Tibial nerve (tissue), 4 donors: ENCODE measurements around the gene FRMPD1. TPM values are rescaled to one million over a fixed set of nuclear protein-coding genes. Genes with fewer than 3 reads are reported as not detected.

Experiments
- DNase-seq, 2 donors: peaks; one replicate each; pipeline ENCODE4 v3.0.0-alpha.2; 2019; ENCODE audit warnings: low spot score in 2 of 2
- H3K27ac ChIP-seq, 4 donors: fragments of 200-600 bp; sonication (generic) in 3 of 4; one replicate each; pipeline ENCODE4 v1.5.1; 2017 to 2019; ENCODE audit warnings: mild to moderate bottlenecking in 1 of 4
- H3K27me3 ChIP-seq, 2 donors: fragments of 200-600 bp; sonication (generic) in 1 of 2; one replicate each; pipeline versions ENCODE4 v1.5.1 to v1.6.0; 2017 to 2019
- H3K36me3 ChIP-seq, 3 donors: fragments of 200-600 bp; sonication (generic); one replicate each; pipeline ENCODE4 v1.5.1; 2018 to 2019
- H3K4me1 ChIP-seq, 4 donors: fragments of 200-600 bp; sonication (generic) in 3 of 4; one replicate each; pipeline ENCODE4 v1.5.1; 2017 to 2019
- H3K4me3 ChIP-seq, 4 donors: fragments of 200-600 bp; sonication (generic) in 3 of 4; one replicate each; pipeline ENCODE4 v1.5.1; 2017 to 2019; ENCODE audit warnings: mild to moderate bottlenecking in 1 of 4, moderate library complexity in 1 of 4
- H3K9me3 ChIP-seq, 4 donors: fragments of 200-600 bp; sonication (generic) in 3 of 4; one replicate each; pipeline ENCODE4 v1.5.1; 2017 to 2019
- EP300 ChIP-seq, 2 donors: sonication (generic); formaldehyde crosslinking; IDR thresholded peaks; one replicate each; pipeline ENCODE4 v1.6.1; 2017; ENCODE audit warnings: antibody characterized with exemption in 2 of 2, mild to moderate bottlenecking in 1 of 2
- POLR2A ChIP-seq, 2 donors: fragments of 450-650 bp; IDR thresholded peaks; one replicate each; pipeline ENCODE4 v1.6.1; 2017; ENCODE audit warnings: antibody characterized with exemption in 2 of 2, mild to moderate bottlenecking in 2 of 2, moderate library complexity in 2 of 2
- WGBS, 2 donors: methylation state at CpG; one replicate each; pipeline ENCODE4 v1.1.5; 2018; 5-methylcytosine and 5-hydroxymethylcytosine counted together
- total RNA-seq, 4 donors: library from RNA; depleted of rRNA; stranded (reverse); fragments of >200 nt; gene quantifications; one replicate each; pipeline ENCODE4 v1.1.0, GENCODE V29; 2016
- TF ChIP-seq, protein P1 (sequence below), 5 experiments: fragments of 200-600 bp in 3 of 5; fragments of 450-650 bp in 2 of 5; sonication (generic) in 3 of 5; IDR thresholded peaks; one replicate each; pipeline ENCODE4 v1.5.1; 2016 to 2019; ENCODE audit warnings: antibody characterized with exemption in 5 of 5, mild to moderate bottlenecking in 3 of 5, moderate library complexity in 2 of 5

The FRMPD1 gene
- total RNA-seq, 4 donors from 2014 or later = 0.30 to 1.6 (median 0.42) TPM; not detected in 1

DNA sequence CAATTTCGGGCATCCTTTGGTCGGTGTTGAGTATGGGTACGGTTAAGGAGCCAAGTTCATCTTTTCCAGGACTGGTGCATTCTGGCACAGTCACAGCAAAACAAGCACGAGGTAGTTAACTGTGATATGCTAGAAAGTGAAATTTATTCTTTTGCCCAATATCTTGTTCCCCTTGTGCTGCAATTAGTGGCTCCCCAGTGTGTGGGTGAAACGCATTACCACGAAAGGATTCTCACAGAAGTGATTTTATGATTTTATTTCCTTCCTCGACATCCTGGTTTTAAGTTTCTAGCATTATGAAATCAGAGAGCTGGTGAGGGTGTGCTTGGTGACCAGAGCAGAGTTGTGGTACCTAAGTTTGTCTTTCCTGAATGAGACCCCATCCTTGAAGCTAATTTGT is 1.5 kb downstream of the FRMPD1 start:
- no peak overlapping the region for H3K27ac ChIP-seq
- H3K27me3 ChIP-seq = peaks cover 0 to 35% of the 10 kb centered on the region in 2 donors
- no peak overlapping the region for H3K4me3 ChIP-seq
- H3K36me3 ChIP-seq = no peaks in the 10 kb centered on the region
- no peaks in the 10 kb centered on the region for H3K9me3 ChIP-seq
- H3K4me1 ChIP-seq = peaks cover 0 to 16% (median 6%) of the 10 kb centered on the region in 4 donors
- TF ChIP-seq POLR2A (IDR thresholded peaks at IDR 0.05) = no peak
- TF ChIP-seq, protein P1, sequence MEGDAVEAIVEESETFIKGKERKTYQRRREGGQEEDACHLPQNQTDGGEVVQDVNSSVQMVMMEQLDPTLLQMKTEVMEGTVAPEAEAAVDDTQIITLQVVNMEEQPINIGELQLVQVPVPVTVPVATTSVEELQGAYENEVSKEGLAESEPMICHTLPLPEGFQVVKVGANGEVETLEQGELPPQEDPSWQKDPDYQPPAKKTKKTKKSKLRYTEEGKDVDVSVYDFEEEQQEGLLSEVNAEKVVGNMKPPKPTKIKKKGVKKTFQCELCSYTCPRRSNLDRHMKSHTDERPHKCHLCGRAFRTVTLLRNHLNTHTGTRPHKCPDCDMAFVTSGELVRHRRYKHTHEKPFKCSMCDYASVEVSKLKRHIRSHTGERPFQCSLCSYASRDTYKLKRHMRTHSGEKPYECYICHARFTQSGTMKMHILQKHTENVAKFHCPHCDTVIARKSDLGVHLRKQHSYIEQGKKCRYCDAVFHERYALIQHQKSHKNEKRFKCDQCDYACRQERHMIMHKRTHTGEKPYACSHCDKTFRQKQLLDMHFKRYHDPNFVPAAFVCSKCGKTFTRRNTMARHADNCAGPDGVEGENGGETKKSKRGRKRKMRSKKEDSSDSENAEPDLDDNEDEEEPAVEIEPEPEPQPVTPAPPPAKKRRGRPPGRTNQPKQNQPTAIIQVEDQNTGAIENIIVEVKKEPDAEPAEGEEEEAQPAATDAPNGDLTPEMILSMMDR (IDR thresholded peaks at IDR 0.05) = no peak
- no peak for TF ChIP-seq EP300 (IDR thresholded peaks at IDR 0.05)
- DNase-seq = no peak
- 72 to 78% methylated on average over 7 of the region's 7 CpGs for WGBS, 2 donors

DNA sequence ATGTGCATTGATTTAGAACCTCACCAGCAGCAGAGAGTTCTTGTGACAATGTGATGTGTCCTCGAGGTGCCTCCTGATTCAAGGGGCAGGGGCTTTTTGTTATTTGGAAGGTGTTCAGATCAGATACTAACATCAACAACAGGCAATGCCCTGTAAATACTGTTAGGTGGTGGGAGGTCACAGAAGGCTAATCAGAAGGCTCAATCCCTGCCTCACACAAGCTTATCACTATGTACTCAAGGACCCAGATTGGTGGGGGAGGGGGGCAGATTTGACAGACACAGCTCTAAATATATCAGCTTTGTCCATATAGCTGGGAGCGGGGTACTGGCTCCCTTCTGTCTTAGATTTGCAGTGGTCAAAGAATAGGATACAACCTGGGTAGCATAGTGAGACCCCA is 2.6 kb downstream of the FRMPD1 start:
- no peak overlapping the region for H3K4me3 ChIP-seq
- peaks cover 0 to 40% of the 10 kb centered on the region in 2 donors for H3K27me3 ChIP-seq
- no peaks in the 10 kb centered on the region for H3K9me3 ChIP-seq
- no peaks in the 10 kb centered on the region for H3K36me3 ChIP-seq
- no peak overlapping the region for H3K27ac ChIP-seq
- TF ChIP-seq, protein P1 (IDR thresholded peaks at IDR 0.05) = no peak
- TF ChIP-seq EP300 (IDR thresholded peaks at IDR 0.05) (no peak), POLR2A (IDR thresholded peaks at IDR 0.05) (no peak)
- no peak for DNase-seq
- H3K4me1 ChIP-seq = peaks cover 0 to 16% (median 6%) of the 10 kb centered on the region in 4 donors
- 85 to 91% methylated on average over 2 of the region's 2 CpGs for WGBS, 2 donors

DNA sequence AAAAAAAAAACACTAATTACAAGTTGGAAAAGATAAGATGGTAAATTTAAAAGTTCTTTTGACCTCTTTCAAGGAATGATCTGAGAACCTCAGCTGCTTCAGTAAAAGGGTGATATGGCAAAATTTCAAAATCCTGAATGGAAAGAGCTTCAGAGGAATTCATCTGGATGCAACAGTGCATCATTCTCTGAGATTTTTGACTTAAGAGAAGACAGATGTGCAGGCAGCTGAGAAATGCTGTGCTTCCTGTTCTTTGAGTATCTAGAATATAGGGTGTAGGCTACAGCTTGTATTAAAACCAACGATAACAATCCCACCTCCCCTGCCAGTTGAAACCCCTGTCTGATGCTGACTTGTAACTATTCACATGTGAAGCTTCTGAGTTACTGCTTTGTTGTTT is 6.2 kb downstream of the FRMPD1 start:
- WGBS, 2 donors = 26 to 45% methylated on average over 1 of the region's 1 CpG
- H3K4me3 ChIP-seq = no peak overlapping the region
- DNase-seq = no peak
- TF ChIP-seq POLR2A (IDR thresholded peaks at IDR 0.05) = no peak
- TF ChIP-seq, protein P1 (IDR thresholded peaks at IDR 0.05) = no peak
- no peak for TF ChIP-seq EP300 (IDR thresholded peaks at IDR 0.05)
- no peaks in the 10 kb centered on the region for H3K36me3 ChIP-seq
- H3K9me3 ChIP-seq = no peaks in the 10 kb centered on the region
- peaks cover 0 to 24% of the 10 kb centered on the region in 2 donors for H3K27me3 ChIP-seq
- no peaks in the 10 kb centered on the region for H3K4me1 ChIP-seq
- H3K27ac ChIP-seq = no peak overlapping the region

DNA sequence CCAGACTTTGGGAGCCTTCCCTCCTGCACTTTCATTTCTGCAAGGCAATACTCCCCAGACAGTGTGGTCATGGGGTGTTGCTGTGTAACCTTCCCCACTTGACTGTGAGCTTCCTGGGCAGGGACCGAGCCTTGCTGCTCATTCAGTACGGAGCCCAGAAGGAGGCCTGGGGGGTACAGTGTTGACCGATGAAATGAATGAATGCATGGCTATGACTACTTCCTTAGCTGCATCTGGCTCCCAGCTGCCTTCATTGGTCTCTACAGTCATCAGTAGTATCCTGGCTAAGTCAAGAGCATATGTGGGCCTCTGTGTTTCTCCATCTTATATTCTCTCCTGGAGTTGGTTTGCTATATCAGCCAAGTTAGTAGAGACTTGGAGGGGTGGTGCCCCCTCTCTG is 9.9 kb downstream of the FRMPD1 start:
- Histone ChIP-seq H3K27me3 (peaks cover 0 to 6% of the 10 kb centered on the region in 2 donors), H3K36me3 (no peaks in the 10 kb centered on the region), H3K9me3 (no peaks in the 10 kb centered on the region), H3K4me1 (no peaks in the 10 kb centered on the region), H3K4me3 (no peak overlapping the region), H3K27ac (no peak overlapping the region)
- TF ChIP-seq EP300 (IDR thresholded peaks at IDR 0.05) (no peak), POLR2A (IDR thresholded peaks at IDR 0.05) (no peak)
- TF ChIP-seq, protein P1 (IDR thresholded peaks at IDR 0.05) = no peak
- no peak for DNase-seq
- 88 to 94% methylated on average over 3 of the region's 3 CpGs for WGBS, 2 donors

DNA sequence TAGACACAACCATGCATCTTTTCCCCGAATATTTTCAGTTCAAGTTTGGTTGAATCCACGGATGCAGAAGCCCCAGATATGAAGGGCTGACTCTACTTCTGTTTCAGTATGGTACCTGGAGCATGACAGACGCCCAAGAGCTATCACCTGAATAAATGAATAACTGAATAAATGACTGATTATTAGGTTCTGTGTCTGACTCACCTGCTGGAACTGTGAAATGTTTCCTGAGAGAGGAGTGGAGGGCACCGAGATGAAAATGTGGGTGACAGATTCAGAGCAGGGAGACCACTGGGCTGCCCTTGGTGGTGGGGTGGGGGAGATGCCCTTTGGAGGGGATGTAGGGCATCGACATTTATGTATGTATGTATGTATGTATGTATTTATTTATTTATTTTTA is 13.2 kb downstream of the FRMPD1 start:
- Histone ChIP-seq H3K4me1 (no peaks in the 10 kb centered on the region), H3K4me3 (no peak overlapping the region), H3K9me3 (no peaks in the 10 kb centered on the region), H3K36me3 (no peaks in the 10 kb centered on the region), H3K27me3 (no peaks in the 10 kb centered on the region), H3K27ac (no peak overlapping the region)
- 83 to 86% methylated on average over 5 of the region's 5 CpGs for whole genome bisulfite sequencing, 2 donors
- no peak for TF ChIP-seq EP300 (IDR thresholded peaks at IDR 0.05)
- TF ChIP-seq, protein P1 (IDR thresholded peaks at IDR 0.05) = no peak
- TF ChIP-seq POLR2A (IDR thresholded peaks at IDR 0.05) = no peak
- no peak for DNase-seq
